Measurements from ENCODE around the gene THAP12.

GRCh38 chr11:76329983-76330382 lies 50.9 kb downstream of the THAP12 start:
- no peak for TF ChIP-seq CTCF (IDR thresholded peaks at IDR 0.05)
- no peak for TF ChIP-seq POLR2A (IDR thresholded peaks at IDR 0.05)
